Thymus (tissue), 11 donors: ENCODE data around the gene DISP3. TPM values are rescaled to one million over a fixed set of nuclear protein-coding genes. Genes with fewer than 3 reads are reported as not detected.

Experiments used
- DNase-seq, 9 donors: peaks; one replicate each; pipeline ENCODE4 v3.0.0-alpha.2; 2013; ENCODE audit warnings: low spot score in 9 of 9, low read depth in 6 of 9, missing footprints in 1 of 9
- H3K27ac ChIP-seq, 2 donors: one replicate each; pipeline ENCODE4 v1.5.1; 2013; ENCODE audit warnings: control low read depth in 1 of 2, low read depth in 1 of 2, low read length in 1 of 2, mild to moderate bottlenecking in 1 of 2, moderate library complexity in 1 of 2
- H3K27me3 ChIP-seq, 2 donors: one replicate each; pipeline ENCODE4 v1.5.1; 2013; ENCODE audit warnings: low read length in 1 of 2; ENCODE audit not compliant: control insufficient read depth in 2 of 2, insufficient read depth in 1 of 2
- H3K36me3 ChIP-seq, 2 donors: one replicate each; pipeline ENCODE4 v1.5.1; 2013; ENCODE audit warnings: low read length in 1 of 2, mild to moderate bottlenecking in 1 of 2, moderate library complexity in 1 of 2; ENCODE audit not compliant: control insufficient read depth in 2 of 2, insufficient read depth in 2 of 2
- H3K4me1 ChIP-seq, 2 donors: one replicate each; pipeline ENCODE4 v1.5.1; 2013; ENCODE audit warnings: low read length in 2 of 2; ENCODE audit not compliant: control insufficient read depth in 2 of 2, insufficient read depth in 2 of 2
- H3K4me3 ChIP-seq, 2 donors: one replicate each; pipeline ENCODE4 v1.5.1; 2013; ENCODE audit warnings: low read length in 2 of 2, control low read depth in 1 of 2, mild to moderate bottlenecking in 1 of 2
- H3K9me3 ChIP-seq, 2 donors: one replicate each; pipeline ENCODE4 v1.5.1; 2013; ENCODE audit warnings: low read length in 1 of 2, mild to moderate bottlenecking in 1 of 2; ENCODE audit not compliant: control insufficient read depth in 2 of 2, insufficient read depth in 1 of 2
- WGBS: extraction: QIAGEN DNeasy Blood & Tissue Kit; methylation state at CpG from one replicate; pipeline ENCODE4 v1.1.7; 2013; 5-methylcytosine and 5-hydroxymethylcytosine counted together
- polyA plus RNA-seq: library from polyadenylated mRNA; stranded (reverse); fragments of 200-250 nt; gene quantifications from one replicate; pipeline ENCODE4 v1.2.3, GENCODE V29; 2013
- total RNA-seq: library from RNA; stranded (reverse); fragments of 120-200 nt; gene quantifications from one replicate; pipeline ENCODE4 v1.2.4, GENCODE V29; 2013
- donor health status: healthy.

The DISP3 gene
- total and polyA plus RNA-seq, 2 donors = 0.28 to 0.82 TPM

- Histone ChIP-seq H3K36me3 (no peaks in the 10 kb centered on the region), H3K9me3 (peaks cover 0 to 20% of the 10 kb centered on the region in 2 donors), H3K4me1 (no peaks in the 10 kb centered on the region), H3K27ac (no peak overlapping the region), H3K27me3 (no peaks in the 10 kb centered on the region), H3K4me3 (no peak overlapping the region)
- WGBS = 86% methylated on average over 2 of the region's 2 CpGs
- DNase-seq = no peak
These were observed 28.4 kb downstream of the DISP3 start for GRCh38 chr1:11507309-11507708.

GRCh38 chr1:11513681-11514080 is 34.7 kb downstream of the DISP3 start:
- WGBS = 100% methylated on average over 1 of the region's 1 CpG

GRCh38 chr1:11514366-11514765 is 35.4 kb downstream of the DISP3 start:
- 90% methylated on average over 4 of the region's 4 CpGs for WGBS
- H3K27me3 ChIP-seq = no peaks in the 10 kb centered on the region
- no peaks in the 10 kb centered on the region for H3K4me1 ChIP-seq
- H3K27ac ChIP-seq = no peak overlapping the region
- no peaks in the 10 kb centered on the region for H3K9me3 ChIP-seq
- H3K4me3 ChIP-seq = no peak overlapping the region
- DNase-seq = no peak
- H3K36me3 ChIP-seq = no peaks in the 10 kb centered on the region

More at GRCh38 chr1:11513681-11514080, 34.7 kb downstream of the DISP3 start:
- Histone ChIP-seq H3K27ac (no peak overlapping the region), H3K27me3 (no peaks in the 10 kb centered on the region), H3K4me1 (no peaks in the 10 kb centered on the region), H3K4me3 (no peak overlapping the region), H3K36me3 (no peaks in the 10 kb centered on the region), H3K9me3 (no peaks in the 10 kb centered on the region)
- DNase-seq = no peak

- no peak overlapping the region for H3K4me3 ChIP-seq
- 97% methylated on average over 21 of the region's 21 CpGs for WGBS
- no peaks in the 10 kb centered on the region for H3K36me3 ChIP-seq
- H3K27ac ChIP-seq = no peak overlapping the region
- H3K27me3 ChIP-seq = no peaks in the 10 kb centered on the region
- H3K9me3 ChIP-seq = no peaks in the 10 kb centered on the region
- no peak for DNase-seq
- no peaks in the 10 kb centered on the region for H3K4me1 ChIP-seq
These were observed 36.7 kb downstream of the DISP3 start for GRCh38 chr1:11515368-11516300.

GRCh38 chr1:11516961-11517635 is 38.1 kb downstream of the DISP3 start:
- H3K4me3 ChIP-seq = no peak overlapping the region
- no peaks in the 10 kb centered on the region for H3K36me3 ChIP-seq
- no peak for DNase-seq
- H3K27me3 ChIP-seq = no peaks in the 10 kb centered on the region
- H3K27ac ChIP-seq = no peak overlapping the region
- no peaks in the 10 kb centered on the region for H3K9me3 ChIP-seq
- 94% methylated on average over 9 of the region's 9 CpGs for WGBS
- H3K4me1 ChIP-seq = no peaks in the 10 kb centered on the region

- no peak overlapping the region for H3K4me3 ChIP-seq
- WGBS = 91% methylated on average over 16 of the region's 16 CpGs
- H3K27ac ChIP-seq = no peak overlapping the region
- DNase-seq = no peak
- H3K36me3 ChIP-seq = no peaks in the 10 kb centered on the region
- no peaks in the 10 kb centered on the region for H3K4me1 ChIP-seq
- H3K27me3 ChIP-seq = no peaks in the 10 kb centered on the region
- no peaks in the 10 kb centered on the region for H3K9me3 ChIP-seq
These were observed 39.2 kb downstream of the DISP3 start for GRCh38 chr1:11518016-11518701.

DNA sequence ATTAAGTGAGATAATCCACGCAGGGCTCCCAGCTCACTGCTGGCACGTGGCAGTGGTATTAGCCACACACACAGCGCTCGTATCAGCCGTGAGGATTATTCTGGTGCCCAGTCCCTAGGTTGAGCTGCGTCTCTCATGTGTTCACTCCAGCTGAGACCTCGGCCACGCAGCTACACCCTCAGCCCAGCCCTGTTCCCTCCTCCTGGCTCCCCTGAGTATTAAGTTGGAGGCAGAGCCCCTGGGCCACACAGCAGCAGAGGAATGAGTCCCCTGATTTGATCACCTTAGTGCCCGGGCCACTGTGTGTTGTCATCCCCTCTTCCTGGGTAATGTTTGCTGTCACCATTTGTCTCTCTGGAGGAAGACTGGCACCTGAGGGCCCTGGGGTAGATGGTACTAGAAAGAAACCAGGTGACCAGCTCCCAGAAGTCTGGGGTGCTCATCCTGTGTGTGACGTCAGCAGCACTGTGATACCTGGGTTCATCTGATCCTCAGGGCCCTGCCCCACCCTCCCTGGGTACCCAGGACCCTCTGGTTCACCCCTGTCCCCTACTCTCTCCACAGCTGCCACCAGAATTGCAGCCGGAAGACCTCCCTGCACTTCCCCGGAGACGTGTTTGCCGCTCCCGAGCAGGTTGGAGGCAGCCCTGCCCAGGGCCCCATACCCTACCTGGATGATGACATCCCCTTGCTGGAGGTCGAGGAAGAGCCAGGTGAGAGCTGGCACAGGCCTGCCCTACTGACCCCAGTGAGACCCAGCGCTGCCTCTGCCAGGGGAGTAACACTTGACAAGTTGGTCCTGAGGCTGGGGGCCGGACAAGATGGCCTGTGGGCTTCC is 40.1 kb downstream of the DISP3 start:
- Histone ChIP-seq H3K36me3 (no peaks in the 10 kb centered on the region), H3K27ac (no peak overlapping the region), H3K4me1 (no peaks in the 10 kb centered on the region), H3K9me3 (no peaks in the 10 kb centered on the region), H3K4me3 (no peak overlapping the region), H3K27me3 (no peaks in the 10 kb centered on the region)
- DNase-seq = no peak
- WGBS = 93% methylated on average over 18 of the region's 18 CpGs

DNA sequence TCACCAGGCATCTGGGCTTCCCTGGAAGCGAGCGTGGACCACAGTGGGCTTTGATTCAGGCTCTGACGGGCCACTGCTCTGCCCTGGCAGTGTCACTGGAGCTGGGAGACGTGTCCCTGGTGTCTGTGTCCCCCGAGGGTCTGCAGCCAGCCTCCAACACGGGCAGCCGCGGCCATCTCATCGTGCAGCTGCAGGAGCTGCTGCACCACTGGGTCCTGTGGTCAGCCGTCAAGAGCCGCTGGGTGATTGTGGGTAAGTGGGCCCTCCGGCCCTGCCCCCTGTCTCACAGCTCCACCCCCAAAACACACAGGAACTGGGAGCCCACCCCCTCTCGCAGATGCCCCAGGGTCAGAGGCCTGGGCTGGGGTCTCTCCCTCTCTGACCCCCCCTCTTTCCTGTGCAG is 40.7 kb downstream of the DISP3 start:
- Histone ChIP-seq H3K4me3 (no peak overlapping the region), H3K9me3 (no peaks in the 10 kb centered on the region), H3K27me3 (no peaks in the 10 kb centered on the region), H3K36me3 (no peaks in the 10 kb centered on the region), H3K27ac (no peak overlapping the region), H3K4me1 (no peaks in the 10 kb centered on the region)
- WGBS = 93% methylated on average over 13 of the region's 13 CpGs
- no peak for DNase-seq
